ENCODE measurements around the gene CX3CR1. TPM values are rescaled to one million over a fixed set of nuclear protein-coding genes. Genes with fewer than 3 reads are reported as not detected.
A peak's percentile ranks its signal among the peaks of the same experiment; 100 is the strongest.

The CX3CR1 gene
- total and polyA plus RNA-seq, 10 of the 15 experiments (the other 5 are each of a cell fraction or from before 2014, with no cell fraction given), result 0.05 to 0.53 (median 0.15) TPM

DNA sequence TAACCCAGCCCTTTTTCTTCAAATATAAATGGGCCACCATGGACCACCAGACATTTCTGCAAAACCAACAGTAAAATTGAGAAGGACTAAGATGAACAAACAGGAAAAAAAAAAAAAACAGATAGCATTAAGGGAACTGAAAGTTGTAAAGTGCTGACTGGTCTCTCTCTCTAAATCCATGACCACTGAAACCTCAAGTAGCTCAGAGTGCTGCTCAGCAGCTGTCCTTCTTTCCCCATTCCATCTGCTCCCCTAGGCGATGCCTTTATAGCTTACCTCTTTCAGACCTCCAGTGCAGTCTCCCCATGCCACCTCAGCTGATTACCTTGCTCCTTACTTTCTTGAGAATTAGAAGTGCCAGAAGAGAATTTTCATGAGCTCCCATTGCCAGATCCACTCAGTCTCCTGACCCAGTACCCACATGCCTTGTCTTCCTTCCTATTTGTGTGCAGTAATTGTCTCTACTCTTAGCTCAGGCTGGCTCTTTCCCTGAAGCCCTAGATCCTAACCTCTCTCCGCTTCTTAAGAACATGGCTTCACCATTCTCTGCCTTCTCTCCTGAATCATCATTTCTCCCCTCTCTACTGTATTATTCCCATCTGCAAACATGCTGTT is 63.6 kb downstream of the CX3CR1 start:
- intact Hi-C loops (cut with micrococcal nuclease; ENCODE audit: unreplicated experiment) (loop anchor here (1.0 kb wide), 1 partner anchor 72 kb away; no protein-coding TSS in a partner anchor), in situ Hi-C loops (cut with MboI) (no loop called here)
- 27% methylated on average over 2 of the region's 2 CpGs for WGBS (ENCODE audit: insufficient coverage, insufficient replicate concordance, low lambda C conversion rate, missing lambda C conversion rate)
- BruUV-seq (replicated peaks), result no TSS peak
- RAD21 ChIA-PET (ENCODE audit: unreplicated experiment), result interaction anchor here (0.6 to 5.2 kb wide), 24 partner anchors 9 to 162 kb away, joined by 3 to 31 read pairs (median 4); partner anchors contain the start of gene XIRP1
- CTCF ChIA-PET, result interaction anchor here (0.6 to 15.1 kb wide), 15 partner anchors 8 to 395 kb away, joined by 3 to 389 read pairs (median 4); partner anchors contain the start of gene CX3CR1
- Histone ChIP-seq H3K36me3 (ENCODE audit: control insufficient read depth in 2 of 2, insufficient read depth in 2 of 2, low read length in 1 of 2) (no peaks in the 10 kb centered on the region), H3K4me2 (ENCODE audit: control insufficient read depth, insufficient read depth) (peak overlapping the region; percentile 93), H3K9me3 (replicated peaks; ENCODE audit: control insufficient read depth, insufficient read depth, low read length) (no peaks in the 10 kb centered on the region), H3K27ac (ENCODE audit: control insufficient read depth, insufficient read depth) (no peak overlapping the region; the same call in 1 of the 2 replicates), H3K4me3 (no peak overlapping the region), H3K9ac (ENCODE audit: control insufficient read depth, insufficient read depth, low read length) (no peak overlapping the region), H3K27me3 (replicated peaks in 1 of 2; ENCODE audit: control insufficient read depth in 2 of 2, insufficient read depth in 2 of 2, low read length in 1 of 2) (no peaks in the 10 kb centered on the region), H3K4me1 (ENCODE audit: control insufficient read depth, insufficient read depth, low read length) (peaks cover 26% of the 10 kb centered on the region), H4K20me1 (ENCODE audit: control insufficient read depth, insufficient read depth) (no peaks in the 10 kb centered on the region), H2AFZ (ENCODE audit: control insufficient read depth, low read depth, low read length) (no peak overlapping the region), H3K79me2 (ENCODE audit: control insufficient read depth, insufficient read depth, low read length) (no peaks in the 10 kb centered on the region)
- SMC1A ChIA-PET (ENCODE audit: uncharacterized antibody, unreplicated experiment), result interaction anchor here (0.8 to 13.1 kb wide), 27 partner anchors 8 to 162 kb away, joined by 3 to 237 read pairs (median 5); partner anchors contain the start of gene CX3CR1
- FAIRE-seq, result peak; percentile 91
- peak; percentile 97 for ATAC-seq
- peak; percentile 68 for DNase-seq (ENCODE audit: low read depth, low spot score)
- POLR2A ChIA-PET, result interaction anchor here (0.5 to 2.5 kb wide), 8 partner anchors 10 to 722 kb away, joined by 3 to 8 read pairs (median 4); no protein-coding TSS in a partner anchor
- TF ChIP-seq FOXK2 (IDR thresholded peaks at IDR 0.05) (no peak), RELB (IDR thresholded peaks at IDR 0.05; ENCODE audit: low read depth) (peak; percentile 91), FOS (IDR thresholded peaks at IDR 0.05; ENCODE audit: borderline replicate concordance, extremely low read depth, insufficient read length) (no peak), MYC (IDR thresholded peaks at IDR 0.05; ENCODE audit: insufficient read depth, insufficient read length, insufficient replicate concordance, low read length, severe bottlenecking) (no peak), RAD51 (IDR thresholded peaks at IDR 0.05) (no peak), PAX8 (IDR thresholded peaks at IDR 0.05) (no peak), E2F8 (IDR thresholded peaks at IDR 0.05; ENCODE audit: low read depth, partially characterized antibody) (no peak), ESRRA (IDR thresholded peaks at IDR 0.05; ENCODE audit: low read length) (no peak)
- TF ChIP-seq, protein P1, sequence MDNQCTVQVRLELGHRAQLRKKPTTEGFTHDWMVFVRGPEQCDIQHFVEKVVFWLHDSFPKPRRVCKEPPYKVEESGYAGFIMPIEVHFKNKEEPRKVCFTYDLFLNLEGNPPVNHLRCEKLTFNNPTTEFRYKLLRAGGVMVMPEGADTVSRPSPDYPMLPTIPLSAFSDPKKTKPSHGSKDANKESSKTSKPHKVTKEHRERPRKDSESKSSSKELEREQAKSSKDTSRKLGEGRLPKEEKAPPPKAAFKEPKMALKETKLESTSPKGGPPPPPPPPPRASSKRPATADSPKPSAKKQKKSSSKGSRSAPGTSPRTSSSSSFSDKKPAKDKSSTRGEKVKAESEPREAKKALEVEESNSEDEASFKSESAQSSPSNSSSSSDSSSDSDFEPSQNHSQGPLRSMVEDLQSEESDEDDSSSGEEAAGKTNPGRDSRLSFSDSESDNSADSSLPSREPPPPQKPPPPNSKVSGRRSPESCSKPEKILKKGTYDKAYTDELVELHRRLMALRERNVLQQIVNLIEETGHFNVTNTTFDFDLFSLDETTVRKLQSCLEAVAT (IDR thresholded peaks at IDR 0.05), result peak; percentile 96
- TF ChIP-seq, protein P2, sequence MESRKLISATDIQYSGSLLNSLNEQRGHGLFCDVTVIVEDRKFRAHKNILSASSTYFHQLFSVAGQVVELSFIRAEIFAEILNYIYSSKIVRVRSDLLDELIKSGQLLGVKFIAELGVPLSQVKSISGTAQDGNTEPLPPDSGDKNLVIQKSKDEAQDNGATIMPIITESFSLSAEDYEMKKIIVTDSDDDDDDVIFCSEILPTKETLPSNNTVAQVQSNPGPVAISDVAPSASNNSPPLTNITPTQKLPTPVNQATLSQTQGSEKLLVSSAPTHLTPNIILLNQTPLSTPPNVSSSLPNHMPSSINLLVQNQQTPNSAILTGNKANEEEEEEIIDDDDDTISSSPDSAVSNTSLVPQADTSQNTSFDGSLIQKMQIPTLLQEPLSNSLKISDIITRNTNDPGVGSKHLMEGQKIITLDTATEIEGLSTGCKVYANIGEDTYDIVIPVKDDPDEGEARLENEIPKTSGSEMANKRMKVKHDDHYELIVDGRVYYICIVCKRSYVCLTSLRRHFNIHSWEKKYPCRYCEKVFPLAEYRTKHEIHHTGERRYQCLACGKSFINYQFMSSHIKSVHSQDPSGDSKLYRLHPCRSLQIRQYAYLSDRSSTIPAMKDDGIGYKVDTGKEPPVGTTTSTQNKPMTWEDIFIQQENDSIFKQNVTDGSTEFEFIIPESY (IDR thresholded peaks at IDR 0.05), result no peak
